SK-N-SH (cell line): ENCODE results near the gene CRIP3. TPM values are rescaled to one million over a fixed set of nuclear protein-coding genes. Genes with fewer than 3 reads are reported as not detected.

Source experiments
- CTCF ChIA-PET: fragments of 300-600, 350-600 bp; formaldehyde crosslinking; extraction: SDS; loops from one replicate; lab custom pipeline; 2021; lab: Yijun Ruan, JAX
- POLR2A ChIA-PET: fragments of 350-600 bp; sonication (Branson Sonifier 250); formaldehyde crosslinking; extraction: SDS; loops from one replicate; lab custom pipeline; 2020; ENCODE audit warnings: antibody characterized with exemption, inconsistent platforms; lab: Yijun Ruan, JAX
- DNase-seq: peaks from one replicate; pipeline ENCODE4 v3.0.0; 2012
- H2AFZ ChIP-seq: fragments of 200-600 bp; sonication (generic); 2 replicates; pipeline ENCODE4 v1.8.1; 2016; ENCODE audit warnings: antibody characterized with exemption, mild to moderate bottlenecking, low read depth
- H3F3A ChIP-seq: fragments of 200-600 bp; sonication (generic); replicated peaks from 2 replicates; pipeline ENCODE3; 2016; ENCODE audit warnings: antibody characterized with exemption, mild to moderate bottlenecking; ENCODE audit not compliant: insufficient read depth
- H3K27ac ChIP-seq, 2 experiments: fragments of 200-500 bp in 1 of 2; fragments of 200-600 bp in 1 of 2; sonication (Bioruptor generic) in 1 of 2; sonication (generic), shearing (Covaris generic) in 1 of 2; 2 replicates each; pipeline versions ENCODE4 v1.5.1 to v1.6.1; 2014 to 2016; ENCODE audit warnings: low read depth in 2 of 2, inconsistent platforms in 1 of 2, low read length in 1 of 2, mild to moderate bottlenecking in 1 of 2, mixed read lengths in 1 of 2
- H3K27me3 ChIP-seq: fragments of 200-600 bp; sonication (generic), shearing (Covaris generic); 2 replicates; pipeline ENCODE4 v1.6.1; 2016; ENCODE audit warnings: mixed run types; ENCODE audit not compliant: insufficient read depth
- H3K36me3 ChIP-seq, 2 experiments: fragments of 200-500 bp in 1 of 2; fragments of 200-600 bp in 1 of 2; sonication (Bioruptor generic) in 1 of 2; sonication (generic) in 1 of 2; replicated peaks in 1 of 2; 2 replicates each; pipeline versions ENCODE3 to v1.5.1; 2014 to 2016; ENCODE audit warnings: low read length in 1 of 2, mild to moderate bottlenecking in 1 of 2; ENCODE audit not compliant: insufficient read depth in 2 of 2, control insufficient read depth in 1 of 2
- H3K4me1 ChIP-seq, 2 experiments: fragments of 200-500 bp in 1 of 2; fragments of 200-600 bp in 1 of 2; sonication (Bioruptor generic) in 1 of 2; sonication (generic), shearing (Covaris generic) in 1 of 2; 2 replicates each; pipeline versions ENCODE4 v1.5.1 to v1.6.1; 2014 to 2016; ENCODE audit warnings: low read depth in 1 of 2, low read length in 1 of 2, mixed run types in 1 of 2; ENCODE audit not compliant: insufficient read depth in 2 of 2, control insufficient read depth in 1 of 2
- H3K4me2 ChIP-seq: fragments of 200-600 bp; sonication (generic), shearing (Covaris generic); 2 replicates; pipeline ENCODE4 v1.6.1; 2017; ENCODE audit warnings: mixed run types
- H3K4me3 ChIP-seq, 2 experiments: fragments of 200-500 bp in 1 of 2; fragments of 200-600 bp in 1 of 2; sonication (Bioruptor generic) in 1 of 2; sonication (generic), shearing (Covaris generic) in 1 of 2; 2 replicates each; pipeline versions ENCODE4 v1.5.1 to v1.8.1; 2014 to 2016; ENCODE audit warnings: low read depth in 2 of 2, inconsistent platforms in 1 of 2, low read length in 1 of 2, mild to moderate bottlenecking in 1 of 2, mixed read lengths in 1 of 2, moderate library complexity in 1 of 2
- H3K79me2 ChIP-seq: fragments of 200-600 bp; sonication (generic); 2 replicates; pipeline ENCODE4 v1.8.1; 2017; ENCODE audit warnings: mild to moderate bottlenecking; ENCODE audit not compliant: insufficient read depth
- H3K9ac ChIP-seq: fragments of 200-600 bp; sonication (generic); 2 replicates; pipeline ENCODE4 v1.6.1; 2017; ENCODE audit warnings: mixed run types
- H3K9me2 ChIP-seq: fragments of 200-600 bp; sonication (generic); 2 replicates; pipeline ENCODE4 v1.6.1; 2017; ENCODE audit warnings: mixed run types
- H3K9me3 ChIP-seq: fragments of 200-600 bp; sonication (generic); 2 replicates; pipeline ENCODE4 v1.6.1; 2017; ENCODE audit warnings: mixed run types, mild to moderate bottlenecking, moderate library complexity
- H4K20me1 ChIP-seq: fragments of 200-600 bp; sonication (generic); 2 replicates; pipeline ENCODE4 v1.6.1; 2017; ENCODE audit warnings: mild to moderate bottlenecking, mixed run types; ENCODE audit not compliant: insufficient read depth
- ELF1 ChIP-seq: IDR thresholded peaks from 2 replicates; pipeline ENCODE4 v1.4.0; 2012
- FOSL2 ChIP-seq: IDR thresholded peaks from 2 replicates; pipeline ENCODE4 v1.4.0; 2012; ENCODE audit warnings: low read depth, mild to moderate bottlenecking, moderate library complexity, borderline replicate concordance
- FOXM1 ChIP-seq: IDR thresholded peaks from 2 replicates; pipeline ENCODE4 v1.4.0; 2012; ENCODE audit warnings: low read depth, mild to moderate bottlenecking
- GABPA ChIP-seq: IDR thresholded peaks from 2 replicates; pipeline ENCODE4 v1.4.0; 2012; ENCODE audit warnings: low read depth, mild to moderate bottlenecking
- GATA2 ChIP-seq: sonication (generic); formaldehyde crosslinking; IDR thresholded peaks from 2 replicates; pipeline ENCODE4 v1.5.0; 2020; ENCODE audit warnings: mild to moderate bottlenecking, missing genetic modification reagents
- IRF3 ChIP-seq: fragments of 150-350 bp; IDR thresholded peaks from 2 replicates; pipeline ENCODE4 v1.6.1; 2016; ENCODE audit warnings: mild to moderate bottlenecking, low read depth, low read length
- NFIC ChIP-seq: IDR thresholded peaks from 2 replicates; pipeline ENCODE4 v1.4.0; 2012; ENCODE audit warnings: borderline replicate concordance
- PBX3 ChIP-seq: IDR thresholded peaks from 2 replicates; pipeline ENCODE4; 2012
- POLR2AphosphoS5 ChIP-seq: IDR thresholded peaks from 2 replicates; pipeline ENCODE4 v1.6.1; 2012; ENCODE audit warnings: low read depth, low read length
- RAD21 ChIP-seq: IDR thresholded peaks from 2 replicates; pipeline ENCODE4 v1.6.1; 2012; ENCODE audit warnings: mild to moderate bottlenecking, low read length
- RCOR1 ChIP-seq: fragments of 150-350 bp; IDR thresholded peaks from 2 replicates; pipeline ENCODE4 v1.6.1; 2017; ENCODE audit warnings: antibody characterized with exemption, low read length
- REST ChIP-seq: IDR thresholded peaks from 2 replicates; pipeline ENCODE4 v1.6.1; 2012; ENCODE audit warnings: mild to moderate bottlenecking, low read depth, low read length, moderate library complexity
- RXRA ChIP-seq: IDR thresholded peaks from 2 replicates; pipeline ENCODE4 v1.4.0; 2012; ENCODE audit warnings: low read depth, mild to moderate bottlenecking, borderline replicate concordance
- TEAD4 ChIP-seq: IDR thresholded peaks from 2 replicates; pipeline ENCODE4 v1.4.0; 2012; ENCODE audit warnings: mild to moderate bottlenecking, borderline replicate concordance; ENCODE audit not compliant: insufficient read depth
- WGBS: methylation state at CpG from one replicate; pipeline ENCODE4 v1.1.6; 2017; ENCODE audit warnings: low lambda C conversion rate; 5-methylcytosine and 5-hydroxymethylcytosine counted together
- polyA plus RNA-seq, 3 experiments: library from polyadenylated mRNA; depleted of rRNA; stranded (reverse); fragments of >200 nt; gene quantifications; 2 replicates each; pipeline ENCODE4 v1.2.3, GENCODE V29; 2012

The CRIP3 gene
- polyA plus RNA-seq, 1 of the 3 experiments (the other 2 are of a cell fraction), result not detected

- 71% methylated on average over 17 of the region's 18 CpGs for WGBS
- Histone ChIP-seq H3K9me3 (no peaks in the 10 kb centered on the region), H3K4me3 (no peak overlapping the region), H3F3A (no peaks in the 10 kb centered on the region), H3K4me2 (no peak overlapping the region), H3K36me3 (no peaks in the 10 kb centered on the region), H3K9me2 (no peaks in the 10 kb centered on the region), H3K4me1 (peaks cover 0 to 10% of the 10 kb centered on the region in 2 experiments; a peak in 1 of 4 replicates), H3K79me2 (no peaks in the 10 kb centered on the region), H3K9ac (no peak overlapping the region), H3K27ac (no peak overlapping the region), H3K27me3 (peaks cover 6% of the 10 kb centered on the region; the same call in 1 of the 2 replicates), H4K20me1 (no peaks in the 10 kb centered on the region), H2AFZ (no peak overlapping the region)
- TF ChIP-seq ELF1 (no peak), RAD21 (peak; percentile 48), GATA2 (CRISPR knock-in tag) (peak; percentile 63)
- ChIA-PET POLR2A (no interaction called here), CTCF (interaction anchor here (1.1 to 2.8 kb wide), 5 partner anchors 10 to 70 kb away, joined by 3 to 16 read pairs (median 7); partner anchors contain the start of genes DNPH1 and ZNF318)
- peak; percentile 79 for DNase-seq
Observed at GRCh38 chr6:43299338-43300293, 9.0 kb downstream of the CRIP3 start.

GRCh38 chr6:43298565-43299337, 9.9 kb downstream of the CRIP3 start:
- WGBS, result 40% methylated on average over 5 of the region's 12 CpGs
- ChIA-PET POLR2A (interaction anchor here (0.6 kb wide), 1 partner anchor 745 kb away, joined by 3 read pairs; no protein-coding TSS in a partner anchor), CTCF (interaction anchor here (1.3 to 2.8 kb wide), 4 partner anchors 9 to 69 kb away, joined by 4 to 16 read pairs (median 8); partner anchors contain the start of gene DNPH1)
- Histone ChIP-seq H3K9ac (no peak overlapping the region), H4K20me1 (no peaks in the 10 kb centered on the region), H3F3A (no peaks in the 10 kb centered on the region), H2AFZ (no peak overlapping the region), H3K79me2 (no peaks in the 10 kb centered on the region), H3K4me2 (no peak overlapping the region), H3K4me3 (no peak overlapping the region), H3K36me3 (no peaks in the 10 kb centered on the region), H3K27me3 (peaks cover 6% of the 10 kb centered on the region; the same call in 1 of the 2 replicates), H3K9me2 (no peaks in the 10 kb centered on the region), H3K4me1 (peaks cover 0 to 10% of the 10 kb centered on the region in 2 experiments; a peak in 1 of 4 replicates), H3K9me3 (no peaks in the 10 kb centered on the region), H3K27ac (no peak overlapping the region)
- DNase-seq, result no peak
- TF ChIP-seq NFIC (no peak), TEAD4 (no peak), ELF1 (no peak), GABPA (no peak), PBX3 (no peak), POLR2AphosphoS5 (no peak), REST (no peak), RXRA (no peak), IRF3 (no peak), FOXM1 (no peak), RCOR1 (no peak), FOSL2 (no peak)
